Gastroesophageal sphincter (tissue), 3 donors: ENCODE measurements around the gene DYRK1B.

Source experiments
- EP300 ChIP-seq: sonication (generic); formaldehyde crosslinking; IDR thresholded peaks from one replicate; pipeline ENCODE4 v1.6.1; 2017; ENCODE audit warnings: antibody characterized with exemption, mild to moderate bottlenecking
- POLR2A ChIP-seq, 2 donors: fragments of 450-650 bp; IDR thresholded peaks; one replicate each; pipeline ENCODE4 v1.6.1; 2017; ENCODE audit warnings: antibody characterized with exemption in 2 of 2, mild to moderate bottlenecking in 2 of 2, moderate library complexity in 1 of 2
- POLR2AphosphoS5 ChIP-seq: sonication (generic); formaldehyde crosslinking; IDR thresholded peaks from one replicate; pipeline ENCODE4 v1.6.1; 2017; ENCODE audit warnings: antibody characterized with exemption
- TF ChIP-seq, protein P1 (sequence below), 4 experiments: fragments of 200-600 bp in 2 of 4; fragments of 450-650 bp in 2 of 4; sonication (generic) in 1 of 4; IDR thresholded peaks; one replicate each; pipeline ENCODE4 v1.5.1; 2017 to 2019; ENCODE audit warnings: antibody characterized with exemption in 4 of 4, mild to moderate bottlenecking in 2 of 4, moderate library complexity in 2 of 4

DNA sequence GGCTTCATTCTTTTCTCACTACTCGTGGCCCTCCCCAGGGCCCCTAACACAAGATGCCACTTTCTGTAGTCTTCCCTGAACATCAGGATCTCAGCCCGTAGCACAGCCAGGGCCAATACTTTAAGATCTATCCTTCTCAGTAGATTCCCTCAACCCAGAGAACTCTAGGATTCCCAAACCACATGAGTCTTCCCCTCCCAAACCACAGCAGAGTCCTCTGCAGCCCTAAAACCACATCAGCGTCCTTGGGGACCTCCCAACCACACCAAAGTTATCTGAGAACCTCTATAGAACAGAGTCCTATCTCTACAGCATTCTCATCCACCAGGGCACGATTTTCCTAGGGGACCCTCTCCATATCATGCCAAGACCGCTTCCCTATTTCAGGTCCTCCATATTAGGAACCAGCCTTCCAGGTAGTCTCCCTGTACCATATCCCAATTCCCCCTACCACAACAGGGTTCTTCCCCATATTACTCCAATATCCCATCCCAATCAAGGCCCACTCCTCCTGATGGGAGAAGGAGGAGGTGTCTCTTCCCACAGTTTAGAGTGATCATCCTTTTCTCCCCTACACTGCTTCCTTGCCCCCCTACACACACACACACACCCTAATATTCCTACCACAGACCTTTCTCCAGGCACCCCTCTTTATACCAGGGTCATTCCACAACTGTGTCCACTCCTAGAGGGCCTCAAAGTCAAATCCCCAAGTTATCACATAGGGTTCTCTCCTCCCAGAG, 1.4 kb downstream of the DYRK1B start:
- TF ChIP-seq, protein P1, sequence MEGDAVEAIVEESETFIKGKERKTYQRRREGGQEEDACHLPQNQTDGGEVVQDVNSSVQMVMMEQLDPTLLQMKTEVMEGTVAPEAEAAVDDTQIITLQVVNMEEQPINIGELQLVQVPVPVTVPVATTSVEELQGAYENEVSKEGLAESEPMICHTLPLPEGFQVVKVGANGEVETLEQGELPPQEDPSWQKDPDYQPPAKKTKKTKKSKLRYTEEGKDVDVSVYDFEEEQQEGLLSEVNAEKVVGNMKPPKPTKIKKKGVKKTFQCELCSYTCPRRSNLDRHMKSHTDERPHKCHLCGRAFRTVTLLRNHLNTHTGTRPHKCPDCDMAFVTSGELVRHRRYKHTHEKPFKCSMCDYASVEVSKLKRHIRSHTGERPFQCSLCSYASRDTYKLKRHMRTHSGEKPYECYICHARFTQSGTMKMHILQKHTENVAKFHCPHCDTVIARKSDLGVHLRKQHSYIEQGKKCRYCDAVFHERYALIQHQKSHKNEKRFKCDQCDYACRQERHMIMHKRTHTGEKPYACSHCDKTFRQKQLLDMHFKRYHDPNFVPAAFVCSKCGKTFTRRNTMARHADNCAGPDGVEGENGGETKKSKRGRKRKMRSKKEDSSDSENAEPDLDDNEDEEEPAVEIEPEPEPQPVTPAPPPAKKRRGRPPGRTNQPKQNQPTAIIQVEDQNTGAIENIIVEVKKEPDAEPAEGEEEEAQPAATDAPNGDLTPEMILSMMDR (IDR thresholded peaks at IDR 0.05) = no peak
- TF ChIP-seq POLR2AphosphoS5 = no peak
- TF ChIP-seq POLR2A (IDR thresholded peaks at IDR 0.05) = no peak
- TF ChIP-seq EP300 = no peak
